Loucy (cell line): ENCODE data around the gene ALDOB.

Source experiments
- H2AFZ ChIP-seq: fragments of 200-600 bp; sonication (generic); 2 replicates; pipeline ENCODE4 v1.6.0; 2016; ENCODE audit warnings: antibody characterized with exemption, mild to moderate bottlenecking, low read length, moderate library complexity
- H3F3A ChIP-seq: fragments of 200-600 bp; 2 replicates; pipeline ENCODE4 v1.6.0; 2016; ENCODE audit warnings: antibody characterized with exemption, low read depth, mild to moderate bottlenecking
- H3K27me3 ChIP-seq: fragments of 200-600 bp; sonication (generic); 2 replicates; pipeline ENCODE4 v1.6.1; 2014; ENCODE audit warnings: low read length, mild to moderate bottlenecking; ENCODE audit not compliant: insufficient read depth, poor library complexity, severe bottlenecking
- H3K36me3 ChIP-seq: fragments of 200-600 bp; sonication (generic); 2 replicates; pipeline ENCODE4 v1.6.1; 2016; ENCODE audit warnings: low read length; ENCODE audit not compliant: insufficient read depth
- H3K4me1 ChIP-seq: fragments of 200-600 bp; sonication (generic); 2 replicates; pipeline ENCODE4 v1.5.1; 2014; ENCODE audit warnings: low read length, mild to moderate bottlenecking; ENCODE audit not compliant: insufficient read depth, poor library complexity, severe bottlenecking
- H3K4me2 ChIP-seq: fragments of 200-600 bp; sonication (generic); 2 replicates; pipeline ENCODE4 v1.6.0; 2014; ENCODE audit warnings: antibody characterized with exemption, low read length, low read depth, mild to moderate bottlenecking; ENCODE audit not compliant: poor library complexity, severe bottlenecking
- H3K4me3 ChIP-seq: fragments of 200-600 bp; sonication (generic); 2 replicates; pipeline ENCODE4 v1.5.1; 2014; ENCODE audit warnings: low read length, mild to moderate bottlenecking, mixed read lengths; ENCODE audit not compliant: poor library complexity, severe bottlenecking
- H3K79me2 ChIP-seq: fragments of 200-600 bp; sonication (generic); 2 replicates; pipeline ENCODE4 v1.6.1; 2014; ENCODE audit warnings: low read length; ENCODE audit not compliant: insufficient read depth
- H3K9ac ChIP-seq: fragments of 200-600 bp; sonication (generic); 2 replicates; pipeline ENCODE4 v1.6.0; 2014; ENCODE audit warnings: mild to moderate bottlenecking, low read depth, low read length, moderate library complexity; ENCODE audit not compliant: poor library complexity, severe bottlenecking
- H3K9me2 ChIP-seq: fragments of 200-600 bp; sonication (generic); replicated peaks from 2 replicates; pipeline ENCODE4 v1.6.1; 2016; ENCODE audit warnings: low read depth, low read length, mixed read lengths
- H3K9me3 ChIP-seq: fragments of 200-600 bp; sonication (generic); 2 replicates; pipeline ENCODE4 v1.6.1; 2014; ENCODE audit warnings: mild to moderate bottlenecking, antibody characterized with exemption, low read length, low read depth; ENCODE audit not compliant: insufficient read depth
- H4K20me1 ChIP-seq: fragments of 200-600 bp; sonication (generic); 2 replicates; pipeline ENCODE4 v1.6.0; 2014; ENCODE audit warnings: antibody characterized with exemption, low read length, mild to moderate bottlenecking; ENCODE audit not compliant: insufficient read depth, poor library complexity, severe bottlenecking
- CTCF ChIP-seq: fragments of 200-600 bp; sonication (generic); conservative IDR thresholded peaks from 2 replicates; pipeline ENCODE4 v1.5.1; 2014; ENCODE audit warnings: mild to moderate bottlenecking, antibody characterized with exemption, low read length
- EZH2phosphoT487 ChIP-seq: fragments of 200-600 bp; IDR thresholded peaks from 2 replicates; pipeline ENCODE4 v1.6.1; 2018; ENCODE audit warnings: antibody characterized with exemption, mild to moderate bottlenecking, moderate library complexity, borderline replicate concordance

The ALDOB gene

DNA sequence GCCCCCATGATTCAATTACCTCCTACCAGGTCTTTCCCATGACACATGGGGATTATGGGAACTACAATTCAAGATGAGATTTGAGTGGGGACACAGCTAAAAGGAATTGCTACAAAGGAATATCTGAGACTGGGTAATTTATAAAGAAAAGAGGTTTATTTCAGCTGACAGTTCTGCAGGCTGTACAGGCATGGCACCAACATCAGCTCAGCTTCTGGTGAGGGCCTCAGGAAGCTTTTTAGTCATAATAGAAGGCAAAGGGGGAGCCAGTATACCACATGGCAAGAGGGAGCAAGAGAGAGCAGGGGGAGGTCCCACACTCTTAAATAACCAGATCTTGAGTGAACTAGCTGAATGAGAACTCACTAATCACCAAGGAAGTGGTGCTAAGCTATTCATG is 11.2 kb upstream of the ALDOB start:
- TF ChIP-seq EZH2phosphoT487 (no peak), CTCF (no peak)
- H3K4me1 ChIP-seq = no peaks in the 10 kb centered on the region
- no peak overlapping the region for H2AFZ ChIP-seq

GRCh38 chr9:101445353-101446029 is 9.9 kb upstream of the ALDOB start:
- Histone ChIP-seq H3K9ac (no peak overlapping the region), H3K4me1 (no peaks in the 10 kb centered on the region), H3K9me3 (no peaks in the 10 kb centered on the region), H3K79me2 (no peaks in the 10 kb centered on the region), H3K9me2 (no peaks in the 10 kb centered on the region), H3K27me3 (no peaks in the 10 kb centered on the region), H3F3A (no peaks in the 10 kb centered on the region), H3K4me2 (peak overlapping the region; percentile 11), H3K36me3 (no peaks in the 10 kb centered on the region), H3K4me3 (peak overlapping the region; percentile 17), H2AFZ (peak overlapping the region; percentile 56; the same call in 1 of the 2 replicates), H4K20me1 (no peaks in the 10 kb centered on the region)
- TF ChIP-seq CTCF = no peak
- TF ChIP-seq EZH2phosphoT487 = no peak

More for the DNA sequence above, 11.2 kb upstream of the ALDOB start:
- Histone ChIP-seq H3K36me3 (no peaks in the 10 kb centered on the region), H3F3A (no peaks in the 10 kb centered on the region), H3K79me2 (no peaks in the 10 kb centered on the region), H3K4me2 (no peak overlapping the region), H3K9me3 (no peaks in the 10 kb centered on the region), H3K27me3 (no peaks in the 10 kb centered on the region), H3K9ac (no peak overlapping the region), H3K9me2 (no peaks in the 10 kb centered on the region), H3K4me3 (no peak overlapping the region), H4K20me1 (no peaks in the 10 kb centered on the region)

DNA sequence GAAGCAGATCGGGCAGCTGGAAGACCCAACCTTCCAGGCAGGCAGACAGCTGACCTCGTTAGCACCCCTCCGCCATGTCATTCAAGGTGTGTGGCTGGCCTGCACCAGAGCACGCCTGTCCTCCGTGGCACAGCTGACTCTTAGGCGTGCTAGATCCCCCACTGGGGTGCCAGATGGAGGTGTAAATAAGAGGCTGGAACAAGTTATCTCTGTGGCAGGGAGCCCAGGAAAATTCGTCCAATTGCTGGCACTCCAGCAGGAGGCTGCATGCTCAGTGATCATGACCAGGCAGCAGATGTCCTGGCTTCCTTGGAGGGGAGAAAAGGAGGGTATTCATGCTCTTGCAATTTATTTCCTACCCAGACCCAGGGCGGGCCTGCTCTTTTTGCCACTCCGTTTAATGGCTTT is 7.8 kb upstream of the ALDOB start:
- H3K36me3 ChIP-seq = no peaks in the 10 kb centered on the region
- no peak overlapping the region for H3K4me2 ChIP-seq
- H3F3A ChIP-seq = no peaks in the 10 kb centered on the region
- no peak overlapping the region for H2AFZ ChIP-seq
- H3K27me3 ChIP-seq = no peaks in the 10 kb centered on the region
- H3K4me1 ChIP-seq = no peaks in the 10 kb centered on the region
- H3K9ac ChIP-seq = no peak overlapping the region
- TF ChIP-seq CTCF (no peak), EZH2phosphoT487 (no peak)
- H3K9me2 ChIP-seq = no peaks in the 10 kb centered on the region
- no peaks in the 10 kb centered on the region for H3K79me2 ChIP-seq
- no peak overlapping the region for H3K4me3 ChIP-seq
- H4K20me1 ChIP-seq = no peaks in the 10 kb centered on the region
- no peaks in the 10 kb centered on the region for H3K9me3 ChIP-seq
